Fibroblast of pulmonary artery (primary cell): ENCODE measurements around the gene HSD17B2.

Experiments used
- DNase-seq: peaks from one replicate; pipeline ENCODE4 v3.0.0-alpha.2; 2010; ENCODE audit warnings: low read depth
- H3K4me3 ChIP-seq: replicated peaks from 2 replicates; pipeline ENCODE4 v1.5.1; 2011; ENCODE audit warnings: low read depth, mild to moderate bottlenecking, control low read depth, low read length, moderate library complexity
- CTCF ChIP-seq: IDR thresholded peaks from 2 replicates; pipeline ENCODE4 v1.5.1; 2011; ENCODE audit warnings: mild to moderate bottlenecking, control low read depth, low read length, inconsistent platforms; ENCODE audit errors: missing control alignments

HSD17B2 gene

GRCh38 chr16:82113741-82114140 lies 78.7 kb downstream of the HSD17B2 start:
- DNase-seq = no peak
- TF ChIP-seq CTCF = no peak

GRCh38 chr16:82116535-82116934 lies 81.5 kb downstream of the HSD17B2 start:
- no peak overlapping the region for H3K4me3 ChIP-seq
- no peak for DNase-seq
- TF ChIP-seq CTCF = no peak

More at GRCh38 chr16:82113741-82114140, 78.7 kb downstream of the HSD17B2 start:
- H3K4me3 ChIP-seq = no peak overlapping the region

- no peak overlapping the region for H3K4me3 ChIP-seq
- no peak for DNase-seq
- no peak for TF ChIP-seq CTCF
Observed at GRCh38 chr16:82118749-82119148, 83.7 kb downstream of the HSD17B2 start.

- no peak for TF ChIP-seq CTCF
- no peak for DNase-seq
- H3K4me3 ChIP-seq = no peak overlapping the region
Observed at GRCh38 chr16:82119405-82119804, 84.4 kb downstream of the HSD17B2 start.

- no peak for DNase-seq
- TF ChIP-seq CTCF = no peak
- H3K4me3 ChIP-seq = no peak overlapping the region
Observed at GRCh38 chr16:82124651-82125050, 89.6 kb downstream of the HSD17B2 start.

GRCh38 chr16:82129881-82130280 lies 94.8 kb downstream of the HSD17B2 start:
- TF ChIP-seq CTCF = no peak
- no peak for DNase-seq
- H3K4me3 ChIP-seq = no peak overlapping the region

GRCh38 chr16:82133798-82134197 lies 98.7 kb downstream of the HSD17B2 start:
- no peak for TF ChIP-seq CTCF
- DNase-seq = no peak
- H3K4me3 ChIP-seq = no peak overlapping the region
